GM12872 (cell line): ENCODE measurements around the gene MAPK14.

Source experiments
- TF ChIP-seq, protein P1 (sequence below): IDR thresholded peaks from 3 replicates; pipeline ENCODE4 v1.5.1; 2011; ENCODE audit warnings: low read depth, mild to moderate bottlenecking, low read length, moderate library complexity; ENCODE audit not compliant: insufficient read depth

Gene MAPK14

DNA sequence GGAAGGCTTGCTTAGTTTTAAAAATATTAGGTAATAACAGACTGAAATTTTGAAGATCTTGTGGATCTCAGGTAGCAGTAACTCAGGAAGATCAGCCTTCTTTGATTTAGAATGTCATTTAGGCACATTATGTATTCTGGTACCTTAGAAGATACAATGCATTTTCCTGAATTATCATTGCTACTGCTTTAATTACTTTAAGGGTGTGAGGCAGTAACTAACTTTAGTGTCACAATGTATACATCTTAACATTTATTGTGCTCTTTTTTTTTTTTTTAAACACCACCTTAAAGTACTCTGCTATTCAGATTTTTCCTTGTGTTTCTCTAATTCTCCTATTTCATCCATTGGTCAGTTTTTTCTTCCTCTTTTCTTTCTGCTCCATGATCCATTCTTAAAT, 13.3 kb downstream of the MAPK14 start:
- TF ChIP-seq, protein P1, sequence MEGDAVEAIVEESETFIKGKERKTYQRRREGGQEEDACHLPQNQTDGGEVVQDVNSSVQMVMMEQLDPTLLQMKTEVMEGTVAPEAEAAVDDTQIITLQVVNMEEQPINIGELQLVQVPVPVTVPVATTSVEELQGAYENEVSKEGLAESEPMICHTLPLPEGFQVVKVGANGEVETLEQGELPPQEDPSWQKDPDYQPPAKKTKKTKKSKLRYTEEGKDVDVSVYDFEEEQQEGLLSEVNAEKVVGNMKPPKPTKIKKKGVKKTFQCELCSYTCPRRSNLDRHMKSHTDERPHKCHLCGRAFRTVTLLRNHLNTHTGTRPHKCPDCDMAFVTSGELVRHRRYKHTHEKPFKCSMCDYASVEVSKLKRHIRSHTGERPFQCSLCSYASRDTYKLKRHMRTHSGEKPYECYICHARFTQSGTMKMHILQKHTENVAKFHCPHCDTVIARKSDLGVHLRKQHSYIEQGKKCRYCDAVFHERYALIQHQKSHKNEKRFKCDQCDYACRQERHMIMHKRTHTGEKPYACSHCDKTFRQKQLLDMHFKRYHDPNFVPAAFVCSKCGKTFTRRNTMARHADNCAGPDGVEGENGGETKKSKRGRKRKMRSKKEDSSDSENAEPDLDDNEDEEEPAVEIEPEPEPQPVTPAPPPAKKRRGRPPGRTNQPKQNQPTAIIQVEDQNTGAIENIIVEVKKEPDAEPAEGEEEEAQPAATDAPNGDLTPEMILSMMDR = no peak

DNA sequence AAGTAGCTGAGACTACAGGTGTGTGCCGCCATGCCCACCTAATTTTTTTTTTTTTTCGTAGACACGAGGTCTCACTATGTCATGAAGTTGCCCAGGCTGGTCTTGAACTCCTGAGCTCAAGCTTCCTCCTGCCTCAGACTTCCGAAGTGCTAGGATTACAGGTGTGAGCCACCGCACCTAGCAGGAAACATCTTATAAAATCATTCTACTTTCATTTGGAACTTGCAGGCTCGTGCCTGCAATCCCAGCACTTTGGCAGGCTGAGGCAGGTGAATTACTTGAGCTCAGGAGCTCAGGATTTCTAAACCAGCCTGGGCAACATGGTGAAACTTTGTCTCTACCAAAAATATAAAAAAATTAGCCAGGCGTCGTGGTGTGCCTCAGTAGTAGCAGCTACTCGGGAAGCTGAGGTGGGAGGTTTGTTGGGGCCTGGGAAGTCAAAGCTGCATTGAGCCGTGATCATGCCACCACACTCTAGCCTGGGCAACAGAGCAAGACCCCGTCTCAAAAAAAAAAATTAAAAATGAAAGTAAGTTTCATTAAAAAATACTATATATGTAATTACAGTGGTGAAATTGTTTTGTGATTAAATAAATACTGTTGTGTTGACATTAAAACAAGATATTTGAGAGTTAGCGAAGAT, 15.1 kb downstream of the MAPK14 start:
- TF ChIP-seq, protein P1 = no peak

DNA sequence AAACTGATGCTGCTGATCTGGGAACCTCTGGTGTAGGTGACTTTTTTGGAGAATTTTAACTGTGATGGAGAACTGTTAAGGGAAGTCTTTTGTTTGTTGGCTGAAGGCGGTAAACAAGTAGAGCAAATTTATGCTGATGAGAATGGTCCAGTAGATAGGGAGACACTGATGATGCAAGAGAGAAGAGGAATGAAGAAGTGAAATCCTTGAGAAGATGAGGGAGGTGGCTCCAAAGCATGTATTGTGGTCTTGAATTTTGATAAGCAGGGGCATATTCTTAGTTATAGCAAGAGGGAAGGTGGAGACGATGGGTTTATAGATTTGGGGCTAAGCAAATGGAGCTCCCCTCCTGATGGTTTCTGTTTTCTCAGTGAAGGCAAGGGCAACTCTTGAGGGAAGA, 22.0 kb downstream of the MAPK14 start:
- TF ChIP-seq, protein P1 = no peak

DNA sequence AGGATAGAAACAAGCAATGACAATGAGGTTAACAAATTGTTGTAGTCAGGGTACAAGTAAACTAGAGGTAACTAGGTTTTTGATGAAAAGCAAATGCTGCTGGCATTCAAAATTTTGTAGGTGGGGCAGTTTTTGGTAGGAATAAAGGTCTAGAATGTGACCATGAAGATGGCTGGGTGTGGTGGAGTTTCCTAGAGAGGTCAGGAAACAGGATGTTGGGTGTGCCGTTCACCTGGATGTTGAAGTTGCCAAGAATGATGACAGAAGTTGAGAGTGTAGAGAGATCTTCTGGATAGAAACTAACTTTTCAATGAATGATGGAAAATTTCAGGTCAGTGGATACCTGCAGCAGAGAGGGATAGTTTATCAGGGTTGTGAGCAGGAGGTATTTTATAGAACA, 22.7 kb downstream of the MAPK14 start:
- TF ChIP-seq, protein P1 = no peak

DNA sequence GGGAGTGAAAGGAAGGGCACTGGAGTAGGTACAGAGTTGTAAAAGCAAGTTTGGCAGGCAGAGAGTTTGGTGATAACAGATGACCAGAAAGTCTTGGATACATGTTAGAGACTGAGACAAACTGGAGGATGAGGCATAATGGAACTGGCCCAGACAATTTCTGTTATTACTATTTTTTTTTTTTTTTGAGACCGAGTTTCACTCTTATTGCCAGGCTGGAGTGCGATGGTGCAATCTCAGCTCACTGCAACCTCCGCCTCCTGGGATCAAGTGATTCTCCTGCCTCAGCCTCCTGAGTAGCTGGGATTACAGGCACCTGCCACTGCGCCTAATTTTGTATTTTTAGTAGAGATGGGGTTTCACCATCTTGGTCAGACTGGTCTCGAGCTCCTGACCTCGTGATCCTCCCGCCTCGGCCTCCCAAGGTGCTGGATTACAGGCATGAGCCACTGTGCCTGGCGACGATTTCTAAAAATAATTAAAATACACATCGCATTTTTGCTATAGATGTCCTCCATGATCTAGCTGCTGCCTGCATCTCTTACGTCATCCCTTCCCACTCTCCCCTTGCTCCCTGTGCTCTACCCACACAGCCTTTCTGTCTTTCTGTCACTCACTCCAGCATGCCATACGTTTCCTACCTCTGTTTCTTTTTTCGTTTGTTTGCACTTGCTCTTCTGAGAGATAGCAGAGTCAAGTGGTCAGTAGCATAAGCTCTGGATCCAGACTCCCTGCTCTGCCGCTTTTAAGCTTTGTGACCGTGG, 23.5 kb downstream of the MAPK14 start:
- TF ChIP-seq, protein P1 = no peak

DNA sequence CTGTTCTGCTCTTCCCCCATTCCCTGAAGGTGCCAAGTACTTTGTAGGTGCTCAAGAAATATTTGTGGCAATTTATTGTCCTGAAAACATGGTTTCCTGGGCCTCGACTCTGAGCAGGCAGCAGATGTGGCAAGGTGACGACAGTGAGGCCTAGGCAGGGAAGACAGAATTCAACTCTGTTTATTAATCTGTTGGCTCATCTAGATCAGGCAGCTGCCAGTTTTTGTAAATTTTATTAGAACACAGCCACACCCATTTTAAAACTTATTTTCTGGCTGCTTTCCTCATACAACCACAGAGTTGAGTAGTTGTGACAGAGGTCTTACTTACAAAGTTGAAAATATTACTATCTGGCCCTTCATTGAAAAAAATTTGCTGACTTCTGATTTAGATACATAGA, 24.5 kb downstream of the MAPK14 start:
- TF ChIP-seq, protein P1 = no peak

DNA sequence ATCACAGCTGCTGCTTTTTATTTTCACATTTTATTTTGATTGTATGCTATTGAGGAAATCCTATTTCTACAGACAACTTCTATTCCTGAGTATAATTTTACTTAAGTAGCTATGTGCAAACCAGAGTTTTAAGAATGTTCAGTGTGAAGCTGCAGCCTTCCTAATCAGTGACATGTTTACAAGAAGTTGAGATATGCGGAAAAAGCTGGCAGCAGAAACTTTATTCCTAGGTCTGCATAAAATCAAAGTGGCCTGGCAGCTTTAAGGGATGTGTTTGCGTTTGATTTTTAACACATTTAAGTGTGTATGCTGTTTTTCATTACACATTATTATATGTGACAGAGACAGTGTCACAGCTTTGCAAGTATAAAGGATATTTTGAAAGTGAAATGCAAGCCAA, 26.3 kb downstream of the MAPK14 start:
- TF ChIP-seq, protein P1 = no peak
